Measurements from ENCODE around the gene BCCIP. TPM values are rescaled to one million over a fixed set of nuclear protein-coding genes. Genes with fewer than 3 reads are reported as not detected.

BCCIP gene
- total and polyA plus RNA-seq, 9 donors = 29.9 to 60.6 (median 48.4) TPM

DNA sequence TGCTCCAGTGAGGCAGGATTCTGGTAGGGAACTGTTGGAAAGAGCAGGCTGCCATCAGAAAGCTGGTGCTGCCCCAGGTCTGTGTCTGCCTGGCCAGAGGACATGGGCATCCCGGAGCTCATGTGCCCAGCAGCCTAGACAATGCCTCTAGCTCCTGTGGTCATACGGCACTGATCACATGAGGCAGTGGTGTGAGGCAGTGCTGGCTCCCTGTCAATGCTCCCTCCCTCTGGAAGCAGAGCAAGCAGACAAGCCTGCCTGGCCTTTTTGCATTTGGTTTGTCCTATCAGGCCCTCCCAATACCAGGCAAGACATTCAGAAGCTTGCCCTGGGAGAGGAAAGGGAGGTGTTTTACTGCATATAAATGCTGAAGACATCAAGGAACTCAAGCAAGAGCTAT is 28.2 kb upstream of the BCCIP start:
- Histone ChIP-seq H3K4me1 (ENCODE audit: insufficient read depth) (peaks cover 2% of the 10 kb centered on the region), H3K4me3 (no peak overlapping the region), H3K36me3 (no peaks in the 10 kb centered on the region), H3K9me3 (no peaks in the 10 kb centered on the region), H3K27me3 (no peaks in the 10 kb centered on the region), H3K27ac (no peak overlapping the region)
- WGBS, 3 donors = 72 to 76% (median 72%) methylated on average over 2 of the region's 2 CpGs
- intact Hi-C loops (cut with DNase I) = no loop called here
- no peak for DNase-seq
- TF ChIP-seq EP300 (IDR thresholded peaks at IDR 0.05) = no peak
- TF ChIP-seq, protein P1, sequence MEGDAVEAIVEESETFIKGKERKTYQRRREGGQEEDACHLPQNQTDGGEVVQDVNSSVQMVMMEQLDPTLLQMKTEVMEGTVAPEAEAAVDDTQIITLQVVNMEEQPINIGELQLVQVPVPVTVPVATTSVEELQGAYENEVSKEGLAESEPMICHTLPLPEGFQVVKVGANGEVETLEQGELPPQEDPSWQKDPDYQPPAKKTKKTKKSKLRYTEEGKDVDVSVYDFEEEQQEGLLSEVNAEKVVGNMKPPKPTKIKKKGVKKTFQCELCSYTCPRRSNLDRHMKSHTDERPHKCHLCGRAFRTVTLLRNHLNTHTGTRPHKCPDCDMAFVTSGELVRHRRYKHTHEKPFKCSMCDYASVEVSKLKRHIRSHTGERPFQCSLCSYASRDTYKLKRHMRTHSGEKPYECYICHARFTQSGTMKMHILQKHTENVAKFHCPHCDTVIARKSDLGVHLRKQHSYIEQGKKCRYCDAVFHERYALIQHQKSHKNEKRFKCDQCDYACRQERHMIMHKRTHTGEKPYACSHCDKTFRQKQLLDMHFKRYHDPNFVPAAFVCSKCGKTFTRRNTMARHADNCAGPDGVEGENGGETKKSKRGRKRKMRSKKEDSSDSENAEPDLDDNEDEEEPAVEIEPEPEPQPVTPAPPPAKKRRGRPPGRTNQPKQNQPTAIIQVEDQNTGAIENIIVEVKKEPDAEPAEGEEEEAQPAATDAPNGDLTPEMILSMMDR (IDR thresholded peaks at IDR 0.05) = no peak
- no peak for TF ChIP-seq POLR2A (IDR thresholded peaks at IDR 0.05)

DNA sequence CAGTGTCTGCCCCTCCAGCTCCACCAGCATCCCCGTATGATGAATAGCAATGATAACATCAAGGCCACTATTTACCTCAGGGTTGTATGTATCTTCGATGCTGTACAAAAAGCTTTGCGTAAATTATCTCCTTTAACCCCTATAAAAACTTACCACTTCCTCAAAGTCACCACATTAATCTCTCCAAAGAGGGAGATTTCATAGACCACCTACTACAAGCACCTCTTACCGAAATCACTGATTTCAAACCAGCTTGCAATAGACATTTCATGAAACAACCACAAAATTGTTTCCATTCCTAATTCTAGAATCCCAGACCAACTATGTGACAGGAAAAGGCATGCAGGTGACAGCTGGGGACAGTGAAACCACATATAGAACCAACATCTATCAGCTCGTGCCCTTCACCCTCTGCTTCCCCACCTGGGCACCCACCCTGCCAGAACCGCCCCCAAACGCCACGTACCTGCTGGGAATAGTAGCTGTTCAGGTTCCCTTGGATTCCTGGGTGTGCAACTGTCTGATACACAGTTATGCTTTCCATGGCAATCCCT is 27.6 kb upstream of the BCCIP start:
- peaks cover 2% of the 10 kb centered on the region for H3K4me1 ChIP-seq (ENCODE audit: insufficient read depth)
- intact Hi-C loops (cut with DNase I) = no loop called here
- no peak for TF ChIP-seq POLR2A (IDR thresholded peaks at IDR 0.05)
- no peak for TF ChIP-seq EP300 (IDR thresholded peaks at IDR 0.05)
- TF ChIP-seq, protein P1 (IDR thresholded peaks at IDR 0.05) = no peak
- no peak overlapping the region for H3K27ac ChIP-seq
- no peaks in the 10 kb centered on the region for H3K36me3 ChIP-seq
- H3K4me3 ChIP-seq = no peak overlapping the region
- WGBS, 3 donors = 80 to 90% (median 87%) methylated on average over 8 of the region's 8 CpGs
- H3K27me3 ChIP-seq = no peaks in the 10 kb centered on the region
- no peaks in the 10 kb centered on the region for H3K9me3 ChIP-seq
- DNase-seq = no peak

DNA sequence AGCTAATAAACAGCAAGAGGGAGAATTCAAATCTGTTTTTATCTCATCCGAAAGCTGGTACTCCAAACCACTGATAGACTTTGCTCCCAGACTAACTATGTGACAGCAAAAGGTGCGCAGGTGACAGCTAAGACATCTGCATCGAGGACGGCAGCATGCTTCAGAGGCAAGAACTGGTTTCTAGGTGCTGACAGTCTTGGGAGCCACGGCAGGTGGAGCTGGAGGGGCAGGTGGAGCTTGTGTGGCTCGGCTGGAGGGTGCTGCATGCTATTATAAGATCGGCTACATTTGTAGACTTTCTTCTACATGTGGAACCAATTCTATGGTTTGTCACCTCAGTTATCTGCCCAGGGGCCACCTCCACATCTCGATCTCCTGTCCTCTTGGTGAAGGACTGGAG is 25.9 kb upstream of the BCCIP start:
- no peak for DNase-seq
- intact Hi-C loops (cut with DNase I) = no loop called here
- Histone ChIP-seq H3K9me3 (no peaks in the 10 kb centered on the region), H3K36me3 (no peaks in the 10 kb centered on the region), H3K4me3 (no peak overlapping the region), H3K27ac (no peak overlapping the region), H3K4me1 (ENCODE audit: insufficient read depth) (peaks cover 2% of the 10 kb centered on the region), H3K27me3 (no peaks in the 10 kb centered on the region)
- WGBS, 3 donors = 93 to 95% (median 94%) methylated on average over 8 of the region's 8 CpGs
- TF ChIP-seq EP300 (IDR thresholded peaks at IDR 0.05) = no peak
- TF ChIP-seq, protein P1 (IDR thresholded peaks at IDR 0.05) = no peak
- no peak for TF ChIP-seq POLR2A (IDR thresholded peaks at IDR 0.05)

DNA sequence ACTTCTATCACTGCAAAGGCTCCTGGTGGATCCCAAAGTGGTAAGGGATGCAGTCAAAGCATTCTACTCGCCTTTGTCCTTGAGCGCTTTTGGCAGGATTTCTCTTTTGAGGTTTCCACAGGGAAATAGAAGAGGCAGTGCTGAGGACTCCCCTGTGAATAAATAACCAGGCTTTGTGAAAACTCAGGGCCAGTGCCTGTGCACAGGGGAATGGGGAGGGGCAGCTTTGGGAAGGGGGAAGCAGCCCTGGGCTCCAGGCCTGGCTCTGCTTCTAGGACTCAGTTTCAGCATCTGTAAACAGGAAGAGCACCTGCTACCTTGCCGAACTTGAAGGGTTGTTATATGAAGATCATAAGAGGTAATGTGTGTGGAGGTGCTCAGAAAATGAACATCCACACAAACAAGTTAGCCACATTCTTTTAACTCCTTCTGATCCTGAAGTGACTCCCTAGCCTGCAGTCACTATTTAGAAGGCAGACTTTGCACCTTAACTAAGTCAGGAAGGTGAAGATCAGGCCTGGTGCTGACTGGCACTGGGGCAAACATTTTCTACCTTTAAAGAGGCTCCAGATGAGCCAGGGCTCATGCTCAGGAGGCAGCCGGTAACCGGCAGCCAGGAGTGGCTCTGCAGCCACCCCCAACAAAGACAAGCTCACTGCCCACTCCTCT is 25.2 kb upstream of the BCCIP start:
- Histone ChIP-seq H3K27ac (peak overlapping the region in 1 of 2 donors; percentile 40), H3K27me3 (no peaks in the 10 kb centered on the region), H3K36me3 (no peaks in the 10 kb centered on the region), H3K4me1 (ENCODE audit: insufficient read depth) (peaks cover 2% of the 10 kb centered on the region), H3K9me3 (no peaks in the 10 kb centered on the region), H3K4me3 (no peak overlapping the region)
- DNase-seq = no peak
- 27 to 49% (median 40%) methylated on average over 5 of the region's 5 CpGs for WGBS, 3 donors
- intact Hi-C loops (cut with DNase I) = no loop called here
- TF ChIP-seq, protein P1 (IDR thresholded peaks at IDR 0.05) = no peak
- TF ChIP-seq POLR2A (IDR thresholded peaks at IDR 0.05) (no peak), EP300 (IDR thresholded peaks at IDR 0.05) (no peak)
